AG04449 (cell line): ENCODE data around the gene OSBP2.

ENCODE experiments used
- CTCF ChIA-PET: fragments of 350-600 bp; formaldehyde crosslinking; extraction: SDS; loops from one replicate; lab custom pipeline; 2021; ENCODE audit warnings: antibody characterized with exemption; lab: Yijun Ruan, JAX
- POLR2A ChIA-PET: fragments of 400-600, 350-600 bp; formaldehyde crosslinking; extraction: SDS; loops from one replicate; lab custom pipeline; 2020; ENCODE audit warnings: antibody characterized with exemption, inconsistent platforms; lab: Yijun Ruan, JAX
- DNase-seq: peaks from one replicate; pipeline ENCODE4 v3.0.0-alpha.2; 2010; ENCODE audit warnings: low read depth, low spot score
- H3K4me3 ChIP-seq: 2 replicates; pipeline ENCODE4 v1.5.1; 2011; ENCODE audit warnings: low read depth, mild to moderate bottlenecking, control low read depth, low read length
- CTCF ChIP-seq: IDR thresholded peaks from one replicate; pipeline ENCODE4 v1.5.1; 2011; ENCODE audit warnings: mild to moderate bottlenecking, moderate library complexity, low read length, control low read depth, inconsistent platforms; ENCODE audit not compliant: insufficient read depth; ENCODE audit errors: missing control alignments

The OSBP2 gene

GRCh38 chr22:30894371-30894740 is 199.7 kb downstream of the OSBP2 start:
- no peak overlapping the region for H3K4me3 ChIP-seq
- DNase-seq, result no peak
- CTCF ChIA-PET, result interaction anchor here (0.7 to 2.7 kb wide), 5 partner anchors 10 to 133 kb away, joined by 3 to 11 read pairs (median 4); no protein-coding TSS in a partner anchor
- no peak for TF ChIP-seq CTCF
- POLR2A ChIA-PET, result no interaction called here

GRCh38 chr22:30902496-30903357 is 208.1 kb downstream of the OSBP2 start:
- POLR2A ChIA-PET, result no interaction called here
- no peak overlapping the region for H3K4me3 ChIP-seq
- TF ChIP-seq CTCF, result no peak
- no peak for DNase-seq
- CTCF ChIA-PET, result interaction anchor here (0.9 to 1.5 kb wide), 7 partner anchors 12 to 140 kb away, joined by 3 to 4 read pairs (median 3); no protein-coding TSS in a partner anchor

DNA sequence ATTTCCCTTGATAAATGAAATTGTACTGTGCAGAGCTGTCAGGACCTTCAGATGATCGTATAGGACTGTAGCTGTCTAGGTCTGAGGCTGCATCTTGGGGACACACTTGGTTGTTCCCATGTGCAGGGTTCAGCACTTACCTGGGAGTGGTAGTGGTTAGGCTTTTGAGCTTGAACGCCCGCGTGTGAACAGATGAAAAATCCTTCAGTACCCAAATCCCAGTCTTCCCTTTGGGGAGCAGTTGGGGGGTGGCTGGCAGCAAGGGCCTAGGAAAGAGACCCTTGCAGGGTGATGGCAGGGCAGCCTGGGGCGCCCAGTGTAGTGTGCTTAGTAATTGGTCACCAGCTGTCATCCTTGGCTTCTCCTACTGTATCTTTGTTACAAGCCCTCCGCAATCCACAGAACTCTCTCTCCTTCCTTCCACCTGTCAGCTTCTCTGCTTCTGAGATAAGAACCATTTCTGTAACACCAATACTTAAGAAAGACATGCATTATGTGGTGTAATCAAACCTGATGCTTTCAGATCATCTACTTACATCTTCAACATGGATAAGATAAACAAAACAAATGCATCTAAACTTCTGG is 209.3 kb downstream of the OSBP2 start:
- ChIA-PET CTCF (interaction anchor here (1.1 to 5.1 kb wide), 2 partner anchors 13 to 17 kb away, joined by 3 to 25 read pairs; no protein-coding TSS in a partner anchor), POLR2A (no interaction called here)

DNA sequence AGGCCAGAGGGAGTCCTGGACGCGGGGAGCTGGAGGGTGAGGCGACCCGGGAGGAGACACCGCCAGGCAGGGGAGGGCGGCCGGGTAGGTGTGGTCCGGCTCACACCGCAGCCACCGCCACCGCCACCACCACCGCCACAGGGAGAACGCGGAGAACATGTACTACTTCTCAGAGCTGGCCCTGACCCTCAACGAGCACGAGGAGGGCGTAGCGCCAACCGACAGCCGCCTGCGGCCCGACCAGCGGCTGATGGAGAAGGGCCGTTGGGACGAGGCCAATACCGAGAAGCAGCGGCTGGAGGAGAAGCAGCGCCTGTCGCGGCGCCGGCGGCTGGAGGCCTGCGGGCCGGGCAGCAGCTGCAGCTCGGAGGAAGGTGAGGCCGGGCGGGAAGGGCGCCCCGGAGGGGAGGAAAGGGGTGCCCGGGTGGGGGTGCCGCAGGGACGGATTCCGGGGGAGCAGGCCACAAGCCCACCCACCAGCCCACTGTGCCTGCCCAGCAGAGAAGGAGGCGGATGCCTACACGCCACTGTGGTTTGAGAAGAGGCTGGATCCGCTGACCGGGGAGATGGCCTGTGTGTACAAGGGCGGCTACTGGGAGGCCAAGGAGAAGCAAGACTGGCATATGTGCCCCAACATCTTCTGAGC is 211.1 kb downstream of the OSBP2 start:
- no peak for DNase-seq
- H3K4me3 ChIP-seq, result no peak overlapping the region
- POLR2A ChIA-PET, result no interaction called here
- no peak for TF ChIP-seq CTCF
- CTCF ChIA-PET, result interaction anchor here (0.5 to 5.1 kb wide), 3 partner anchors 15 to 161 kb away, joined by 3 to 25 read pairs (median 3); no protein-coding TSS in a partner anchor

More for the DNA sequence above, 209.3 kb downstream of the OSBP2 start:
- no peak overlapping the region for H3K4me3 ChIP-seq
- no peak for DNase-seq
- no peak for TF ChIP-seq CTCF

DNA sequence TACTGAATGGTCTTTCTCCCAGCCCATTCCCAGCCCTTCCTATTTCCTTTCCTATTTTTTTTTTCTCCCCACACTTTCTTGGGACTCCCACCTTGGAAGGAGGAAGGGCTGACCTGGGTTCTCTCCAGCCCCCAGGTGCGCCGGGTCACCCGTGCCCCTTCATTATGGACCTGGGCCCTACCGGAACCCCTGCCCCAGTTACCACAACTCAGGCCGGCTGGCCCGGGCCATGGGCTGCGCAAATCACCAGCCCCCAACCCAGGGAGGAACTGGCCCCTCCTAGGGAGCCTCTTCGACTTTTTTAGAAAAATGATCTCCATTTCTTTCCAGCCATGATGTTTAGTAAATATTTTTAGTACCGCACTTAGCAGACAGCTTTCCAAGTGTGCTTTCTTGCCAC is 211.7 kb downstream of the OSBP2 start:
- DNase-seq, result no peak
- CTCF ChIA-PET, result interaction anchor here (5.1 to 6.7 kb wide), 3 partner anchors 14 to 143 kb away, joined by 25 to 60 read pairs (median 36); no protein-coding TSS in a partner anchor
- POLR2A ChIA-PET, result no interaction called here

More for the DNA sequence above, 211.7 kb downstream of the OSBP2 start:
- TF ChIP-seq CTCF, result no peak
- H3K4me3 ChIP-seq, result no peak overlapping the region
